GM21528 (cell line): ENCODE data around the gene AQP12A.

Source experiments
- ATAC-seq: cut with Tn5 transposase; IDR thresholded peaks from one replicate; pipeline ENCODE4 v1.9.1; 2021; ENCODE audit warnings: mild to moderate bottlenecking, moderate library complexity; ENCODE audit not compliant: unreplicated experiment, low FRiP score

Gene AQP12A

DNA sequence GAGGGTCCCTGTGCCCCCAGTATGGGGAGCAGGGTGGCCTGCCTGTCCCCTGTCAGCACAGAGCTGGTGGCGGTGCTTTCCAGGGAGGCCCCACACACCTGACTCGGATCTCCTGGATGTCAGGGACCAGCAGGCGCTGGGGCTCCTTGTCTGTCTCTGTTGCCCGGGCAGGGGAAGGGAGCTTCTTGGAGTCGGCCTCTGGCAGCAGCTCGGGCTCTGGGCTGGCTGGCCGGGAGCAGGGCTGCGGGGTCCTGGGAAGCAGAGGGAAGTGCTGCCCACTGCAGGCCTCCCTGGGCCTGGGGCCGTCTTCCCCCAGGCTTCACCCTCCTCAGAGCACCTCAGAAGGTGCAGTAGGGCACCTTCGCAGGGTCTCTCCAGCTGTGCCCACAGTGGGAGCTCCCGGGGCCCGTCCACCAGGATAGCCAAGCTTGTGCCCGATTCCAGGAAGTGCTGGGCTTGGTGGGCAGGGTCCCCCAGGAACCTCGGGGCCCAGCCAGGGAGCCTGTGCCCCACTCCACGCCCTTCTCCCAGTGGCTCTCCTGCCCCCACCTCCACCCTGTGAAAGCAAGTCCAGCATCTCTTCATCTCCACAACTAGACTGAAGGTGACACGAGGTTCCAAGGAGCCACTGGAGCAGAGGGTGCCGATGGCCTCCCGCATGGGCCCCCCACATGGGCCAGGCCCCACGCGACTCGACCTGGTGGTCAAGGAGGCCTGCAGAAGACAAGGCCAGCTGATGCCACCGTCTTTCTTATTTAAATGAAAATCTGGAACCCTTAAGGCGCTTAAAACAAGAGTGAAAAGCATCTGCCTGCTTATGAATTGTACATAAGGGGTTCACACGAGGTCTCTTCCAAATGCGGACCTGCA lies 28.2 kb downstream of the AQP12A start:
- no peak for ATAC-seq

GRCh38 chr2:240720686-240721595 lies 29.3 kb downstream of the AQP12A start:
- ATAC-seq, result no peak

GRCh38 chr2:240721596-240722180 lies 30.0 kb downstream of the AQP12A start:
- ATAC-seq, result no peak

DNA sequence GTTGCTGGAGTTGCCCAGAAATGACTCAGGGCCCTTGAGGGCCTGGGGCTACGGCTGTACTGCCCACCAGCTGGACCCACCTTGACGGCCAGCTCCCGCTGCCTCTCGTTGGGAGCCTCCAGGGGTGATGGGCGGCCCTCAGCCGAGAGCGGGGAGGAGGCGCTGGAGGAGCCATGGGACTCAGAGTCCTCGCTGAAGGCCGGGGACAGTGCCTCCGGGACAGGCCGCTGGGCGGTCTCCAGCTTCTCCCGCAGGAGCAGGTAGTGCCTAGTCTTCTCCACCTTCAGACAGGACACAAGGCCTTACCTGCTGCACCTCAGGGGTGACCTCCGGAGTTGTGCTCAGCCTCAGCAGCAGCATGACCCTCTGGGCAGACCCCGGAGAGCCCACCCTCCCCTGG lies 30.7 kb downstream of the AQP12A start:
- ATAC-seq, result no peak

GRCh38 chr2:240722796-240723735 lies 31.4 kb downstream of the AQP12A start:
- ATAC-seq, result no peak

- no peak for ATAC-seq
Observed at GRCh38 chr2:240723851-240724250, 32.2 kb downstream of the AQP12A start.

- no peak for ATAC-seq
Observed at GRCh38 chr2:240724431-240724830, 32.8 kb downstream of the AQP12A start.

DNA sequence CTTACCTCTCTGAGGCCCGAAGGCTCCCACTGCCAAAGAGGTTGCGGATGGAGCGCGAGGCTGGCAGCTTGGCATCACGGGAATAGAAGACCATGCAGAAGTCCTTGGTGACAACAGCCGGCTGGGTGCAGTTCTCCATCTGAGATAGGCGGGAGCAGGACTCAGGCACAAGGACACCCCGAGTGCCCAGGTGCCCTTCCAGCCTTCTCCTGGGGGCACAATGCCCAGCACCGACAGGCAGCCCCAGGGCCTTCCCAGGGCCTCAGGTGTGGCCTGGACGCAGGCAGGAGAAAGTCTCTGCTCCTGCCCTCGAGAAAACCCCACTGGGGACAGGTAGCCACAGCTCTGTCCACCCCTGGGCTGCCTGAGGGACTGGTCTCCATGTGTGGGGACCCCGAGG lies 33.6 kb downstream of the AQP12A start:
- no peak for ATAC-seq

DNA sequence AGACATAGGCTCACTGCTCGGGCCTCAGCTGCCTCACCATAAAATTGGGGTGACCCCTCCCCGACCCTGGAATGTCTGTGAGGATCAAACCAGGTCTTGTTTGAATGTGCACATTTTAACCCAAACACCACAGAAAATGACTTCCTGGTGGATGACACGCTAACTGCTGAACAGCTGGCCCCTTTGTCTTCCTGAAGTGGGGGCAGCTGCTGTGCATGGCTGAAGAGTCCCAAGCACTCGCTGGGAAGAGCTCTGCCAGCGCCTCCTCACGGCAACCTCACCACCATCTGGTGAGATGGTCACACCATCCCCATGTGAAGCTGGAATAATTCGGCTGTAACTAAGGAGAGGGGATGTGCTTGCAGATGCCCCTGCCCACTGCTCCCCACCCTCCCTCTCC lies 34.0 kb downstream of the AQP12A start:
- ATAC-seq, result no peak

DNA sequence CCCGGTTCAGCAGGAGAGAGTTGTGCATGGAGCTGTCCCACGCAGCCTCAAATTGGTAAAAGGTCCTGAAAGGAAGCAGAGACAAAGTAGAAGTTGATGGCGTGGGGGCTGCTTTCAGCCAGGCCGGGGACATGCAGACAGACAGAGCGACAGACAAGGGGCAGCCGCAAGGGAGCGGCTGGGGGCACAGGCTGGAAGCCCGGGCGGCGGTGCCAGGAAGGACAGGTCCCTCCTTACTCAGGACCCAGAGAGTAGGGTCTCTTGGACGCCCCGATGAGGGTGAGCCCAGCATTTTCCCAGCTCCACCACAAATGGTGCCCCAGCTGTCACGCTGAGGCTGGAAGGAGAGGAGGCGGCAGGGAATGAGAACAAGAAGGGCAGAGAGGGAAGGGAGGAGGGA lies 35.2 kb downstream of the AQP12A start:
- no peak for ATAC-seq

DNA sequence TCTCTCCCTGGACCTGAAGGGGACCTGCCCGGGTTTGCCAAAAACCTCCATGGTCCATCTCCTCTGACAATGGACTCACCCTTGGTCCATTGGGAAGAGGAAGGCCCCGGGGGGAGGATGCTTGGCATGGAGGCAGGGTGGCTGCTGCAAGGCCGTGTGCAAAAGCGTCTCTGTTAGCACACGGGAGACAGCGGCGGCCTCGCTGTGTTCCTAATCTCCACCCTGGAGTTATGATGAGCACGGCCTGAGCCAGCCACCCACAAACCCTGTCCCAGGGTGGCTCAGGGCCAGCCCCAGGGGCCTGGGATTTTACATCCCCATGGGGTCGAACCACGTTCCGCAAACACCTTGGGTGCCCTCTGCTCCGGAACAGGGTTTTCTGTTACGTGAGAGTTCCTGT lies 35.8 kb downstream of the AQP12A start:
- ATAC-seq, result no peak

GRCh38 chr2:240727913-240728312 lies 36.2 kb downstream of the AQP12A start:
- no peak for ATAC-seq

DNA sequence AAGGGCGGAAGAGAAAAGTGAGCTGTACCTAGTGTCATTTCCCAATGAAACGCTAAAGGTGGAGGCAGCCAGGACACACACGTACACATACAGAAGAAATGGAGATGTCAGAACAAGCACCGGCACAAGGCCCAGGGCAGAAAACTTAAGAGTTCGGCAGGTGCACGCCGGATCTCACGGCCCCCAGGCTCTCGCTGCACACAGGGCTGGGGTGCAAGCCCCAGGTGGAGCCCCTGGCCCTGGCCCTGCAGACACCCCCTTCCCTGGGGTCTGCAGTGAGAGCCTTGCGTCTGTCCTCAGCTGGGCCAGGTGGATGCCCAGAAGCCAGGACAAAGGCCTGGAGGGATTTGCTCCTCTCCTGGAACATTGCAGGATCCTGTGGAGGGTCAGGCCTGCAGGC lies 36.7 kb downstream of the AQP12A start:
- ATAC-seq, result no peak

- ATAC-seq, result no peak
Observed at GRCh38 chr2:240728827-240729226, 37.2 kb downstream of the AQP12A start.

GRCh38 chr2:240730501-240731177 lies 39.0 kb downstream of the AQP12A start:
- no peak for ATAC-seq

DNA sequence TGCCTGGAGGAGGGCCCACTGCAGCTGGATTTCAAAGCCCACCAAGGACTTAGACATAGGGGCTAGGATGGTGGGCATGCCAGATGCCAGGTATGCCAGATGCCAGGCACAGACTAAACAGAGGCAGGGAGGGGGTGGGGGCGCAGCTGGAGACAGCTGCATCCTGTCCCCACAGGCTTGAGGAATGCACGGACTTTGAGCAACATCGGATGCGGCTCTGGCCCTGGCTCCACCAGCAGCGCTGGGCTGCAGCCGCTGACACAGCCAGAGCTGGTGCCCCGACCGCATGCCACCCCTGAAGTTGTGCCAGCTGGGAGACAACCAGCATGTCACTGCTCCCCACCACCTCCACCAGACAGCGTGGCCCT lies 39.5 kb downstream of the AQP12A start:
- ATAC-seq, result no peak

GRCh38 chr2:240732184-240732583 lies 40.5 kb downstream of the AQP12A start:
- ATAC-seq, result no peak

DNA sequence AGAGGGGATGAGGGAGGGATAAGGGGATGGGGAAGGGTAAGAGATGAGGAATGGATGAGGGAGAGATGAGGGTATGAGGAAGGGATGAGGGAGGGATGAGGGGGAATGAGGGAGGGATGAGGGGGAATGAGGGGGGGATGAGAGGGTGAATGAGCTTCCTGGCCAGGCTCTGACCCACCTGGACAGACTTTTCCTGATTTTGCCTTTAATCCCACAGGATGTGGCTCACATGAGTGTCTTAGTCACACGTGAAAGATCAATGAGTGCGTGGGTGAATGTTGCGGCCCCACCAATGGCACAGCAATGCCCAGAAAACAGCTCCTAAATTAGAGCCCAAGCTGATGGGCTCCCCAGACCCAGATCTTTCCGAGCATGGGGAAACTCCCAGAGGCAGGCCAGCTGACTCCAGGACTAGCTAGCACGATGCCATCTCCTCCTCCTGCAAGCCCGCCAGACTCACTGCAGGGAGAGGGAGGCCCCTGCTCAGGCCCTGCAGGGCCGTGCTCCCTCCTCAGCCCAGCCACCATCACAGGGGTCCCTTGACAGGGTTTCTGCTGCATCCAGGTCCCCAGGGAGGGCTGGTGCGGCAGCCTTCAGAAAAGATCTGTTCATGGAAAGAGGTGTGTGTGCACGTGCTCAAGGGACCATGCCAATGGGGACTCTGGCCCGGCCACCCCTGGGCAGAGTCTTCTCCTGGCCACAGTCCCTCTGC lies 41.4 kb downstream of the AQP12A start:
- ATAC-seq, result no peak
